Loucy (cell line): ENCODE results near the gene BUD31.
A peak's percentile ranks its signal among the peaks of the same experiment; 100 is the strongest.

Experiments used
- H2AFZ ChIP-seq: fragments of 200-600 bp; sonication (generic); 2 replicates; pipeline ENCODE4 v1.6.0; 2016; ENCODE audit warnings: antibody characterized with exemption, mild to moderate bottlenecking, low read length, moderate library complexity
- H3F3A ChIP-seq: fragments of 200-600 bp; 2 replicates; pipeline ENCODE4 v1.6.0; 2016; ENCODE audit warnings: antibody characterized with exemption, low read depth, mild to moderate bottlenecking
- H3K27me3 ChIP-seq: fragments of 200-600 bp; sonication (generic); 2 replicates; pipeline ENCODE4 v1.6.1; 2014; ENCODE audit warnings: low read length, mild to moderate bottlenecking; ENCODE audit not compliant: insufficient read depth, poor library complexity, severe bottlenecking
- H3K36me3 ChIP-seq: fragments of 200-600 bp; sonication (generic); 2 replicates; pipeline ENCODE4 v1.6.1; 2016; ENCODE audit warnings: low read length; ENCODE audit not compliant: insufficient read depth
- H3K4me1 ChIP-seq: fragments of 200-600 bp; sonication (generic); 2 replicates; pipeline ENCODE4 v1.5.1; 2014; ENCODE audit warnings: low read length, mild to moderate bottlenecking; ENCODE audit not compliant: insufficient read depth, poor library complexity, severe bottlenecking
- H3K4me2 ChIP-seq: fragments of 200-600 bp; sonication (generic); 2 replicates; pipeline ENCODE4 v1.6.0; 2014; ENCODE audit warnings: antibody characterized with exemption, low read length, low read depth, mild to moderate bottlenecking; ENCODE audit not compliant: poor library complexity, severe bottlenecking
- H3K4me3 ChIP-seq: fragments of 200-600 bp; sonication (generic); 2 replicates; pipeline ENCODE4 v1.5.1; 2014; ENCODE audit warnings: low read length, mild to moderate bottlenecking, mixed read lengths; ENCODE audit not compliant: poor library complexity, severe bottlenecking
- H3K79me2 ChIP-seq: fragments of 200-600 bp; sonication (generic); 2 replicates; pipeline ENCODE4 v1.6.1; 2014; ENCODE audit warnings: low read length; ENCODE audit not compliant: insufficient read depth
- H3K9ac ChIP-seq: fragments of 200-600 bp; sonication (generic); 2 replicates; pipeline ENCODE4 v1.6.0; 2014; ENCODE audit warnings: mild to moderate bottlenecking, low read depth, low read length, moderate library complexity; ENCODE audit not compliant: poor library complexity, severe bottlenecking
- H3K9me2 ChIP-seq: fragments of 200-600 bp; sonication (generic); replicated peaks from 2 replicates; pipeline ENCODE4 v1.6.1; 2016; ENCODE audit warnings: low read depth, low read length, mixed read lengths
- H3K9me3 ChIP-seq: fragments of 200-600 bp; sonication (generic); 2 replicates; pipeline ENCODE4 v1.6.1; 2014; ENCODE audit warnings: mild to moderate bottlenecking, antibody characterized with exemption, low read length, low read depth; ENCODE audit not compliant: insufficient read depth
- H4K20me1 ChIP-seq: fragments of 200-600 bp; sonication (generic); 2 replicates; pipeline ENCODE4 v1.6.0; 2014; ENCODE audit warnings: antibody characterized with exemption, low read length, mild to moderate bottlenecking; ENCODE audit not compliant: insufficient read depth, poor library complexity, severe bottlenecking
- EZH2phosphoT487 ChIP-seq: fragments of 200-600 bp; IDR thresholded peaks from 2 replicates; pipeline ENCODE4 v1.6.1; 2018; ENCODE audit warnings: antibody characterized with exemption, mild to moderate bottlenecking, moderate library complexity, borderline replicate concordance
- TF ChIP-seq, protein P1 (sequence below): fragments of 200-600 bp; sonication (generic); conservative IDR thresholded peaks from 2 replicates; pipeline ENCODE4 v1.5.1; 2014; ENCODE audit warnings: mild to moderate bottlenecking, antibody characterized with exemption, low read length

Gene BUD31

DNA sequence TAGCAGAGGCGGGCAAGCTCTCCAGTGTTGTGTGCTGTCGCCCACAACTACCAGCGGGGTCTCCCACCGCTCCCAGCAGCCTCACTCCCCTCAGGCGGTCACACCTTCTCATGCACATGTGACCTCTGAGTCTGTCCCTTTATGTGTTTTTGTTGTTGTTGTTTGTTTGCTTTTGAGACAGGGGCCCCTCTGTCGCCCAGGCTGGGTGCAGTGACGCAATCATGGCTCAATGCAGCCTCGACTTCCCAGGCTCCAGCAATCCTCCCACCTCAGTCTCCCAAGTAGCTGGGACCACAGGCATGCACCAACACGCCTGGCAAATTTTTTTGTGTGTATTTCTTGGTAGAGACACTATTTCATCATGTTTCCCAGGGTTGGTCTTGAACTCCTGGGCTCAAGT, 31.4 kb downstream of the BUD31 start:
- Histone ChIP-seq H3K79me2 (peaks cover 68% of the 10 kb centered on the region), H3K9ac (peak overlapping the region; percentile 87), H4K20me1 (peaks cover 30% of the 10 kb centered on the region), H3K9me3 (no peaks in the 10 kb centered on the region), H3F3A (no peaks in the 10 kb centered on the region), H3K36me3 (peaks cover 9% of the 10 kb centered on the region; the same call in 1 of the 2 replicates), H3K4me3 (peak overlapping the region; percentile 87), H2AFZ (no peak overlapping the region), H3K4me1 (peaks cover 25% of the 10 kb centered on the region), H3K9me2 (no peaks in the 10 kb centered on the region), H3K27me3 (no peaks in the 10 kb centered on the region), H3K4me2 (peak overlapping the region; percentile 87)
- TF ChIP-seq EZH2phosphoT487: no peak
- TF ChIP-seq, protein P1, sequence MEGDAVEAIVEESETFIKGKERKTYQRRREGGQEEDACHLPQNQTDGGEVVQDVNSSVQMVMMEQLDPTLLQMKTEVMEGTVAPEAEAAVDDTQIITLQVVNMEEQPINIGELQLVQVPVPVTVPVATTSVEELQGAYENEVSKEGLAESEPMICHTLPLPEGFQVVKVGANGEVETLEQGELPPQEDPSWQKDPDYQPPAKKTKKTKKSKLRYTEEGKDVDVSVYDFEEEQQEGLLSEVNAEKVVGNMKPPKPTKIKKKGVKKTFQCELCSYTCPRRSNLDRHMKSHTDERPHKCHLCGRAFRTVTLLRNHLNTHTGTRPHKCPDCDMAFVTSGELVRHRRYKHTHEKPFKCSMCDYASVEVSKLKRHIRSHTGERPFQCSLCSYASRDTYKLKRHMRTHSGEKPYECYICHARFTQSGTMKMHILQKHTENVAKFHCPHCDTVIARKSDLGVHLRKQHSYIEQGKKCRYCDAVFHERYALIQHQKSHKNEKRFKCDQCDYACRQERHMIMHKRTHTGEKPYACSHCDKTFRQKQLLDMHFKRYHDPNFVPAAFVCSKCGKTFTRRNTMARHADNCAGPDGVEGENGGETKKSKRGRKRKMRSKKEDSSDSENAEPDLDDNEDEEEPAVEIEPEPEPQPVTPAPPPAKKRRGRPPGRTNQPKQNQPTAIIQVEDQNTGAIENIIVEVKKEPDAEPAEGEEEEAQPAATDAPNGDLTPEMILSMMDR: no peak

DNA sequence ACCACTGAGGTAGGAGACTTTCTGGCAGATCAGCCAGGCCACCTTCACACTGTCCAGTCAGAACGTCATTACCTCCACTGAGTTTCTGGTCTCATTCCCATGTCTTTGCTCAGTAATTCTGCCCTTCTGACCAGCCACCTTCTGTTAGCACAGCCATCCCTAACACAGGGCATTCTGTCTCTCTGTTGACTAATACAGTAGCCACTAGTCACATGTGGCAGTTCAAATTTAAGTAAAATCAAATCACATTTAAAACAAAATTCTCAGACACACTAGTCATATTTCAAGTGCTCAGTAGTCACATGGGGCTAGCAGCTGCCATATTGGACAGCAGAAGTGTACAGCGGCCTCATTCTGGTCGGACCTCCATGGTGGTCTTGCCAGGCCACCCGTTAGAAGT, 37.3 kb downstream of the BUD31 start:
- Histone ChIP-seq H3K4me3 (no peak overlapping the region), H4K20me1 (peaks cover 4% of the 10 kb centered on the region), H3K79me2 (peaks cover 19% of the 10 kb centered on the region; the same call in 1 of the 2 replicates), H3K36me3 (peaks cover 53% of the 10 kb centered on the region; the same call in 1 of the 2 replicates), H3K9me3 (no peaks in the 10 kb centered on the region), H2AFZ (no peak overlapping the region), H3K4me2 (no peak overlapping the region), H3K9ac (no peak overlapping the region), H3K27me3 (no peaks in the 10 kb centered on the region), H3F3A (no peaks in the 10 kb centered on the region), H3K4me1 (peaks cover 4% of the 10 kb centered on the region), H3K9me2 (no peaks in the 10 kb centered on the region)
- no peak for TF ChIP-seq EZH2phosphoT487
- TF ChIP-seq, protein P1: no peak

DNA sequence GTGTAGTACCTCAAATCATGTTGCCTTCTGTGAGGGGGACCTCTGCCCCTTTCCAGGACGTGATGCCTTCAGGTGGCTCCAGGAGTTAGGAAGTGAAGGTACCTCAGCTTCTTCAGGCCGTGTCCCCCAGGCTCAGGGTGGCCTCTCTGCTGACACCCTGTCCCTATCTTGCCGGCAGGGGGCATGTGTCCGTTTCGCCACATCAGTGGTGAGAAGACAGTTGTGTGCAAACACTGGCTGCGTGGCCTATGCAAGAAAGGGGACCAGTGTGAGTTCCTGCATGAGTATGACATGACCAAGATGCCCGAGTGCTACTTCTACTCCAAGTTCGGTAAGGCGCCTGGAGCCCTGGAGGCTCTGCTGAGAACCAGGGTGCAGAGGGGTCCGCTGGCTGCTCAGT, 39.2 kb downstream of the BUD31 start:
- Histone ChIP-seq H3K9me3 (no peaks in the 10 kb centered on the region), H3K9ac (no peak overlapping the region), H4K20me1 (no peaks in the 10 kb centered on the region), H2AFZ (no peak overlapping the region), H3K4me1 (no peaks in the 10 kb centered on the region), H3K36me3 (peaks cover 64% of the 10 kb centered on the region; the same call in 1 of the 2 replicates), H3K4me3 (no peak overlapping the region), H3K79me2 (peaks cover 4% of the 10 kb centered on the region; the same call in 1 of the 2 replicates), H3F3A (no peaks in the 10 kb centered on the region), H3K4me2 (no peak overlapping the region), H3K27me3 (no peaks in the 10 kb centered on the region), H3K9me2 (no peaks in the 10 kb centered on the region)
- TF ChIP-seq, protein P1: 0 out of 2 replicates have a peak, but pooled peaks have one; percentile 20
- no peak for TF ChIP-seq EZH2phosphoT487
